GM12873 (cell line): ENCODE data around the gene ATG4D.

Source experiments
- TF ChIP-seq, protein P1 (sequence below): IDR thresholded peaks from 2 replicates; pipeline ENCODE4 v1.5.1; 2012; ENCODE audit warnings: low read depth, mild to moderate bottlenecking, moderate library complexity, low read length, control low read depth; ENCODE audit not compliant: insufficient read depth; ENCODE audit errors: missing control alignments

The ATG4D gene

GRCh38 chr19:10516064-10516385 is 27.7 kb upstream of the ATG4D start:
- TF ChIP-seq, protein P1, sequence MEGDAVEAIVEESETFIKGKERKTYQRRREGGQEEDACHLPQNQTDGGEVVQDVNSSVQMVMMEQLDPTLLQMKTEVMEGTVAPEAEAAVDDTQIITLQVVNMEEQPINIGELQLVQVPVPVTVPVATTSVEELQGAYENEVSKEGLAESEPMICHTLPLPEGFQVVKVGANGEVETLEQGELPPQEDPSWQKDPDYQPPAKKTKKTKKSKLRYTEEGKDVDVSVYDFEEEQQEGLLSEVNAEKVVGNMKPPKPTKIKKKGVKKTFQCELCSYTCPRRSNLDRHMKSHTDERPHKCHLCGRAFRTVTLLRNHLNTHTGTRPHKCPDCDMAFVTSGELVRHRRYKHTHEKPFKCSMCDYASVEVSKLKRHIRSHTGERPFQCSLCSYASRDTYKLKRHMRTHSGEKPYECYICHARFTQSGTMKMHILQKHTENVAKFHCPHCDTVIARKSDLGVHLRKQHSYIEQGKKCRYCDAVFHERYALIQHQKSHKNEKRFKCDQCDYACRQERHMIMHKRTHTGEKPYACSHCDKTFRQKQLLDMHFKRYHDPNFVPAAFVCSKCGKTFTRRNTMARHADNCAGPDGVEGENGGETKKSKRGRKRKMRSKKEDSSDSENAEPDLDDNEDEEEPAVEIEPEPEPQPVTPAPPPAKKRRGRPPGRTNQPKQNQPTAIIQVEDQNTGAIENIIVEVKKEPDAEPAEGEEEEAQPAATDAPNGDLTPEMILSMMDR = no peak

DNA sequence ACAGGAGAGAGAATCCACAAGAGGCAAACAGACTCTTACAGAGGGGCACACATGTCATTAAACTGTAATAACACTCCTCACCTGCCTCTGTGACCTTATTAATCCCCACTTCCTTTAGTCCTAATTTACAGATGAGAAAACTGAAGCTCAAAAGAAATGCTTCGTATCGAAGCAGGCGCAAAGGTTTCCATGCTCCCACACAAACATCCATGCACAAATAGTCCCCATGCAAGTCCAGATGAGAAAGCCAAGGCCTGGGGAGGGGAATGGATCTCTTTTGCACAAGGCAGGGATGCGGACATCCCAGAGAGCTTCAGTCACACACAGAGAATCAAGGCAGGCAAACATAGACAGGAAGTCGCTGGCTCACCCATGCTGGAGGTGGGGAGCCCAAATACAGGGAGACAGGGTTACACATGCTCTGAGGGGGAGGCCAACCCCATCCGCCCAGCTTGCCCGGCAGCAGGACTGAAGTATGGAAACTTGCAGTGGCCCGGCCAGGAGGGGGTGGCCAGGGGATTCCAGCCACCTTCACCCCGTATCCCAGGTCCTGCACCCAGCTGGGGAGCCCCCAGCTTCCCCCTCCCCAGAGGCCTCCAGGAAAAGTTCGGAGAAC is 26.9 kb upstream of the ATG4D start:
- TF ChIP-seq, protein P1 = no peak

DNA sequence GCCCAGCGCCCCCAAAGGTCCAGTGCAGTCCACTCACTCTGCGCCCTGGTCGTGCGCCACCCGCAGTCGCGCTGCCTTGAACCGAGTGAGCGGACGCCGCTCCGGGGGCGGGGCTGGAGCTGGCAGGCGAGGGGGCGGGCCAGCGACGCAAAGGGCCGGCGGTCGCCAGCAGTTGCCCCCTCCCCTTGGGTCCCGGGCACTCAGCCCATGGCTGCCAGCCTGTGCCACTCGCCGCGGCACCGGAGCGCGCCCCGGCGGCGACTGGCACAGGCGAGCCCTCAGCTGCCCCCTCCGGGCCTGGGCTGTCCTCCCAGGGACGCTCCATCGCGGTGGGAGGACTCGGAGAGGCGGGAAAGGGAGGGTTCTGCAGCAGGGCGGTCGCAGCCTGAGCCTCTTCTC is 26.3 kb upstream of the ATG4D start, which contains the start of gene S1PR5:
Gene S1PR5 (minus strand): TSS at position 87 of the 399 bp plus-strand sequence. CDS start 2,436 bp downstream, outside the sequence.
- TF ChIP-seq, protein P1 = no peak

GRCh38 chr19:10517760-10518443 is 25.8 kb upstream of the ATG4D start:
- TF ChIP-seq, protein P1 = no peak

DNA sequence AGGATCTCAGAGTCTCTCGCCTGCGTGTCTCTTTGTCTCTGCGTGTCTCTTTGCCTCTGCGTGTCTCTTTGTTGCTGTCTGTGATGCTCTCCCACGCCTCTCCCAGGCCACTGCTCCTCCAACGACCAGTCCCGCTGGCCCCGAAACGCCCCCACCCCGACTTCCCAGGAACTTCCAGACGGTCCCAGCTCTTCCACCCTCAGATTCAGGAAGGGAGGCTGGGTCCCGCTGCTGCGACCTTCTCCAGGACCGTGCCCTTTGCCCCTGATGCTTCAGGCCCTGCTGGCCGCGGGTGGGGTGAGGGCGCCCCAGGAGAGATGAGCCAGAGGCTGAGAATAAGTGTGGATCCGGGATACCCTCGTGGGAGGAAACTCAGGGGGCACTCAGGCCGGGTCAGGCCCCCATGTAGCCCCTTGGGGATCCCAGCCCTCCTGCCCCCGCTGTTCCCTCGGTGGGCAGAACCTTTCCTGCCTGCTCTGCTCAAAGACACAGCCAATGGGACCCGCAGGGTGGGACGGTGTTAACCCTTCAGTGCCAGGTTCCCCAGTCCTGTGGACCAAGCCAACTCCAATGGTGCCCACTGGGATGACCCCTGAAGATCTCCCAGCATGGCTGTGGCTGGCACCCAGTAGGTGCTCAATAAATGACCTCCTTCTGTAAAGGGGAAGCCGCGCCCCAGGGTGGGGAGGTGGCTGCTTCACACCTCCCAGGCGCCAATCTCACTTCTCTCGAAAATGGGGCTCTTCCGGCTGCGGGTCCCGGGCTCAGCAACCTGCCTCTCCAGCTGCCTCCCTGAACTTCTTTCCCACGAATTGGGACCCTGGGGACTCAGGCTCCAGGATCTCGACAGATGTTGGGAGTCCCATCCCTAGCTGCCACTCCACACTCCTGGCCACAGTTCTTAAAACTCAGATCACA is 25.0 kb upstream of the ATG4D start:
- TF ChIP-seq, protein P1 = no peak

- TF ChIP-seq, protein P1 = no peak
Observed at GRCh38 chr19:10519421-10519820, 24.3 kb upstream of the ATG4D start.
